Activated CD4-positive, alpha-beta T cell treated with anti-CD3 and anti-CD28 coated beads for 1 hour (primary cell): ENCODE results near the gene GOLGA8A.
"Not testable (repeated sequence)": the region's sequence is repeated elsewhere in the genome, so short reads cannot be mapped to it uniquely, and the experiment has no call there.

Experiments used
- DNase-seq: peaks from one replicate; pipeline ENCODE4 v3.0.0-alpha.2; 2020

The GOLGA8A gene

DNA sequence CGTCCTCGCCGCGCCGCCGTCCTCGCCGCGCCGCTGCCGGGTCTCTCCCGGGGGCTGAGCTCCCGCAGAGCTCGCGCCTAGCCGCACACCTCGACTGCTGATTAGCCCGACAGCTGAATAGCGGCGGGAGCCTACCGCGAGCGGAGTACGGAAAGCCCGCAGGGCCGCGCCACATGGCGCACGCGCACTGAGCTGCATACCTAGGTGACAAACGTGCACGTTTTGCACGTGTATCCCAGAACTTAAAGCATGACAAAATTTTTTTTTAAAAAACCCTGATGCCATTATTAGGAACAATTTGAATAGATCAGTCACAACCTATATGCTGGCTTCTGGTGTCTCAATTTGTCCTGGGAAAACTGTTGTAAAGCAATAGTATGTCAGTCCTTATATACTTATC is at the start of gene GOLGA8A:
GOLGA8A (minus strand) TSS at position 122 of the 400 bp plus-strand sequence. CDS start 48,117 bp downstream, outside the sequence.
- peak; percentile 83 for DNase-seq

DNA sequence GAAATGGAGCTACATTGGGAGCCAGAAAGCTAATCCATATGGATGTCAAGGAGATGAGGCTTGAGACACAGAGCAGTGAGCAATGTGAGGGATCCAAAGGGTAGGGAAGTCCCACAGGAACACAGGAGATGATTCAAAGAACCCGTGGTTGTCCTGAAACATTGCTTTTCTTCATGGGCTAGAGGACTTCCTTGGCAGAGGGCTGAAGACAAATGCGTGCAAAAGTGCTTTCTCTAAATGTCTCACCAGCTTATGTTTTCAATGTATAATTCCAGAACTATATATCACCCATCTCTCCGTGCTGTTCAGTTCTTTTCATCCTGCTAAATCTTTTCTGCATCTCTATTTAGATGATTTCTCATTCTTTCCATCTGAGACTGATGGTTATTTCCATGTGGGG is 46.0 kb upstream of the GOLGA8A start:
- no peak for DNase-seq

GRCh38 chr15:34481370-34481769 is 43.8 kb upstream of the GOLGA8A start:
- no peak for DNase-seq

DNA sequence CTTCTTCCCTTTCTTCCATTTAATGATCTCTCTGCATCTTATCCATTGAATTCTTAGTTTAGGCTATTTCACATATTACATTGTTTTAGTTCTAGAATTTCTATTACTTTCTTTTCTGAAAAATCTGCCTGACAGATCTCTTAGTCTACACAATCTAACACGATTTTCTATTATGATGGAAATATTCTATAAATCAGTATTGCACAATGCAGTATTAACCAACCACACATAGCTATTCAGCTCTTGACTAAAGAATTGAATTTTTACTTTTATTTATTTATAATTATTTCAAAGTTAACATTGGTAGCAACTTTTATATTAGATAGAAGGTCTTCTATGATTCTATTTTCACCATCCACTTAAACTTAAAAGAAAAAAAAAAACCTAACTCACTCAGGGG is 36.2 kb upstream of the GOLGA8A start:
- DNase-seq, result no peak

DNA sequence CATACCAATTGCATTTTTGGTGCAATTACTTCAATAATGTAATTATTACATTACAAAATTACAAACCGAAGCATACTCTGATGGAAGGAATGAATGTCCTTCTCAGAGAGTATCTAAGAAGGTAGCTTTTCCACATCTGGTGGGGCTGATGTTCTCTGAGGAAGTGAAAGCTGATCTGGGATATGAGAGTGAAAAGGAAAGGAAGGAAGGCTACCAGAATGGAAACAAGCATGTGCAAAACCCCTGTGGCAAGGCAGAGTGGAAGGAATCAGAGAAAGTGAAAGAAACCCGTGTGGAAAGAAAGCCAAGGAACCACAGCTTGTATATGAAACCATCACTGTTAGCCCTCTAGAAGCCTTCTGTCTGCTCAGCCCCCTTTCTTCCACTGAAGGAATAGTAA is 35.3 kb upstream of the GOLGA8A start:
- DNase-seq, result no peak

DNA sequence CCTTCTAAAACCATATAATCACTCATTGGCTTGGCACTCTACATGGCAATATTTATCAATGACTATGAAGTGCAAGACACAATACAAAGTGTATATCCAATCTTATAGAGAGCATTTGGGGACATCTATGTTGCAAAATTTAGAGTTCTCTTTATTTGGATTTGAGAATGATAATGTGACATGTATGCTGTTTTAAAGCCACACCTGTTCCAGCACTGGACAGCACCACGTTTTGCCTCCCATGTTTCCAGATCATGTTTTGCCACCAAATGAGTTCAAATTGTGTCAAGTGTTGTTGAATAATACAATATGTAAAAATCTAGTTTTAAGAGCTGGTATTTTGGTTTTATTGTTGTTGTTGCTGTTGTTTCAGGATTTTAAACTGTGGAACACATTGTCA is 33.3 kb upstream of the GOLGA8A start:
- DNase-seq, result no peak

GRCh38 chr15:34470091-34470490 is 32.5 kb upstream of the GOLGA8A start:
- no peak for DNase-seq

- DNase-seq, result no peak
These were observed 24.1 kb upstream of the GOLGA8A start for GRCh38 chr15:34461730-34462129.

DNA sequence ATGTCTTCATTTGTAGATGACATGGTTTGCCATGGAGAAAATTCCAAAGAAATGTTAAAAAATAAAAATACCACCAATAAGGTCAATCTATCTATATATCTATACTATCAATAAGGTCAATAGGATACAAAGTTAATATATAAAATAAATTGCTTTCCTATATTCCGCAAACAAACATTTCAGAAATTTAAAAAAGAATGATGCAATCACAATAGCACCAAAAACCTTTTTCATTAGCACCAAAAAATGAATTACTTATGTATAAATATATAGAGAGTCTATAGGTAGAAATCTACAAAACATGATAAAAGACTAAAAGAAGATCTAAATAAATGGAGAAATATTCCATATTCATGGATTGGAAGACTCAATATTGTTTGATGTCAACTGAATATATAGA is 22.8 kb upstream of the GOLGA8A start:
- DNase-seq, result no peak

DNA sequence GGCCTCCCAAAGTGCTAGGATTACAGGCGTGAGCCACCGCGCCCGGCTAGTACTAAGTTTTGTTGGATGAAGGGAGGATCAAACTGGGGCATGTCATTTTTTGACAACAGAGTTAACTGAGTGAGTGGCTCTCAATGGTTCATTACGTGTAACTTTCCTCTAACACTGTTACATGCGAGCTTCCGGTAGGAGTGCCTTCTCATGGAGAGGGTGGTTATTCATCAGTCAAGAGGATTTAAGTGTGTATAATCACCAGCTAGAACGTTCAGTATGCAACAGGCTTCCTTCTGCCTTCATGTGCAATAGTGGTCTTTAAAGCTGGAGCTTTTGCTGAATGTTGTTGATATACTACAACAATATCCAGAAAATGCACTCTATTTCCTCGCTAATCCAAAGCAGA is 19.1 kb upstream of the GOLGA8A start:
- DNase-seq, result no peak

- DNase-seq, result no peak
These were observed 5.3 kb upstream of the GOLGA8A start for GRCh38 chr15:34442891-34443290.

DNA sequence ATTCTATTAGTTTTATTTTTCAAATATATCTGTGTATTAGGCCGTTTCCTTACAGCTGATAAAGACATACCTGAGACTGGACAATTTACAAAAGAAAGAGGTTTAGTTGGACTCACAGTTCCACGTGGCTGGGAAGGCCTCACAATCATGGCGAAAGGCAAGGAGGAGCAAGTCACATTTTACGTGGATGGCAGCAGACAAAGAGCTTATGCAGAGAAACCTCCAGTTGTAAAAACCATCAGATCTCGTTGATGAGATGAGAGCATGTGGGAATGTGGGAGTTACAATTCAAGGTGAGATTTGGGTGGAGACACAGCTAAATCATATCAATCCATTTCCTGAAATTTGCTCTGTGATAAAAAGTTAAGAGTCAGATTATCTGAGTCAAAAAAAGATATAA is 2.3 kb upstream of the GOLGA8A start:
- DNase-seq, result no peak

GRCh38 chr15:34436956-34437442 is 609 bp downstream of the GOLGA8A start:
- peak; percentile 43 for DNase-seq

- no peak for DNase-seq
These were observed 1.3 kb downstream of the GOLGA8A start for GRCh38 chr15:34436126-34436955.

- no peak for DNase-seq
These were observed 1.9 kb downstream of the GOLGA8A start for GRCh38 chr15:34435658-34436057.

DNA sequence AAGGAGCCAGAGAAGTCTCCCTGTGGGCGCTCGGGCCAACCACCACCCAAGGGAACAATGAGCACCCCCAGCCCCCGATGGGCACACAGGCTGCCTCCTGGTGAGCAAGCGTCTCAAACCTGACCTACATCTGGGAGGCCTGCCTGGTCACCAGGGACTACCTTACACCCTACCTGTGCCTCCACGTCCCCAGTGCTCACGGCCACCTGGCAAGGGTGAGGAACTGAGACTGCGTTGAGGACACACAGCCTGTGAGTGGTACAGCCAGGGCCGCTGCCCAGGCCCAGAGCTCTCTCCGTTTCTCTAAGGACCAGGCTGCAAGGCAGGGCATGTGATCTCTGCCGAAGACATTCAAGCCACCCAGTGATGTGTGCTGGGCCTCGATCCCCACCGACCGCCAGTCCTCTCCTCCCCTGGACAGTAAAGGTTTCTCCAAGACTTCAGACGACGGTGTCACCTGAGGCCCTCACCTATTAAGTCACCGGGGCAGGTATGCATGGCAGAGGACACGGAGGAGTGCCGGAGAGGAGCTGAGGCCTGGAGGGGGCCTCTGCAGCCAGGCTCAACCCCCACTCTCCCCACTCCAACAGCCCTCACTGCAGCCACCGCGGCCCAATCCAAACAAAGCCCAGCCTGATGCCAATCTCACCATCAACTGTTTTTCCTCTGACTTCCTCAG is 2.8 kb downstream of the GOLGA8A start:
- DNase-seq, result no peak

DNA sequence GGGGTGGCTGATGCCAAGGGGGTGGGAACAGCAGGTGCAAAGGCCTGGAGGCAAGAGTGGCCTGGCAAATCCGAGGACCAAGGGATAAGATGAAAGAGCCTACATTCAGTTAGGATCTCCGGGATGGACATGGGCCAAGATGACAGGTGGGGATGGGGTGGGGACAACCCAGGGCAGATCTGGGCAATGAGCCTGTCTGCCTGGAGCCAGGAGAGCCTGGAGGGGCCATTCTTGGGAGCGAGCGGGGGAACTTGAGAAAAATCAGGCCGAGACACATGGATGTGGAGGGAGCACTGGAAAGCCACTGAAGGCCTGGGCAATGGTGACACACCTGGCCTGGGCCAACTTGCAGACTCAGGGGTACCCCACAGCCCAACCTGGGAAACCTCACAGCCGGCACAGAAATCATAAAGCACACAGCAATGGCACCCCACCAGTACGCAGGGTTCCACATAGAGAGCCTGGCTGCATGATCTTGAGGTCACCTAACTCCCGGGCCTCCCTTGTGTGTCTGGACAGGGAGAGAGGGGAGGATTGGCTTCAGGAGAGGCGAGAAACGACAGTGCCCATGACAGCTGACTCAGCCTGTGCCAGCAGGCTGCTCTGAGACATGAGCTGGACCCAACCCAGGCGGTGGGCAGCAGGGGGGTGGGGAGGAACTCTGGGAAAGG is 3.5 kb downstream of the GOLGA8A start:
- DNase-seq, result not testable (repeated sequence)

DNA sequence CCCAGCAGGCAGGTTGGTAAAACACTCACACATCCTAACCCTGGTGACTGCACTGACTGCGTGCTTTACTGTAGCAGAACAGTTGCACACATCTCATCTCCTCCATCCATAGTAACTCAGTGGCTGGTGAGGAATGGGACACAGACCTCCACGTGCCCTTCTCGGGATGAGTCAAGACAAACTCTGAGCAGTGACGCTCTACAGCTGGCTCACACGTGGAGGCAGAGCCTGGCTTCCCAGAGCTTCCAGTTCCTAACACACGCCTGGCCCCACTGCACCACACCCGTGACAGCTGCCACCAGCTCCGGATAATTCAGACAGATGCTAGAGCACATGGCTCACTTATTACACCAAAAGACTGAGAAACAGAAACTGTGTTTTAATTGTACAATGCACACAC is 7.0 kb downstream of the GOLGA8A start:
- DNase-seq, result not testable (repeated sequence)

- DNase-seq, result not testable (repeated sequence)
These were observed 14.1 kb downstream of the GOLGA8A start for GRCh38 chr15:34423425-34424090.

DNA sequence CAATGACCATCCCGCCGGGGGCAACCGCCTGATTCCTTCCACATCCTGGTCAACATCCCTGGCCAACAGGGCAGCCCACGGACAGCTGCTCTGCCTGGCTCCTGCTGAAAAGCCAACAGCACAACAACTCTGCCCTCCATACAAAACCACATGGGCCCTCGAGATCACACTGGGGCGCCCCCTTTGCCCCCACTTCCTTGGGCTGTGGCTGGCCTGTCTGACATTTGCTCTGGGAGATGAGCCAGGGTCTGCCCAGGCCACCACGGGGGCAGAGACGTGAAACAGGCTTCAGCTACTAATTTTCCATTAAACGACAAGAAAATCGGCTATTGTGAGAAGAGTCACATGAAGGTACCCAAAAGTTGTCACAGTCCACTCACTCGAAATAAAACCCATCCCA is 16.7 kb downstream of the GOLGA8A start:
- not testable (repeated sequence) for DNase-seq

- not testable (repeated sequence) for DNase-seq
These were observed 19.2 kb downstream of the GOLGA8A start for GRCh38 chr15:34418435-34418834.

DNA sequence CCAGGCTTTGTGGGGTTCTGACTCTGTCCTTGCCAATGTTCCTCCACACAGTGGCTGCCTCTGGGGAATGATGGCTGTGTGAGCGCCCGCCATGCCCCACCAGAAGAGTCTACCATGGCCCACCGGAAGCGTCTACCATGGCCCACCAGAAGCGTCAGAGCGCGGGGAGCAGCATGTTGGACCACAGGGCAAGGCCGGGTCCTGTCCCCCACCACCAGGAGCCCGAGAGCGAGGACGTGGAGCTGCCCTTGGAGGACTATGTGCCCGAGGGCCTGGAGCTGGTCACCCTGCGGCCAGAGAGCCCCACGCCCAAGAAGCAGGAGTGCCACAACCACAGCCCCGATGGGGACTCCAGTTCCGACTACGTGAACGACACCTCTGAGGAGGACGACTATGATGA is 28.1 kb downstream of the GOLGA8A start:
- DNase-seq, result not testable (repeated sequence)

GRCh38 chr15:34408973-34409372 is 28.6 kb downstream of the GOLGA8A start:
- DNase-seq, result not testable (repeated sequence)
